ENCODE data around the gene MICALL2.

The MICALL2 gene

DNA sequence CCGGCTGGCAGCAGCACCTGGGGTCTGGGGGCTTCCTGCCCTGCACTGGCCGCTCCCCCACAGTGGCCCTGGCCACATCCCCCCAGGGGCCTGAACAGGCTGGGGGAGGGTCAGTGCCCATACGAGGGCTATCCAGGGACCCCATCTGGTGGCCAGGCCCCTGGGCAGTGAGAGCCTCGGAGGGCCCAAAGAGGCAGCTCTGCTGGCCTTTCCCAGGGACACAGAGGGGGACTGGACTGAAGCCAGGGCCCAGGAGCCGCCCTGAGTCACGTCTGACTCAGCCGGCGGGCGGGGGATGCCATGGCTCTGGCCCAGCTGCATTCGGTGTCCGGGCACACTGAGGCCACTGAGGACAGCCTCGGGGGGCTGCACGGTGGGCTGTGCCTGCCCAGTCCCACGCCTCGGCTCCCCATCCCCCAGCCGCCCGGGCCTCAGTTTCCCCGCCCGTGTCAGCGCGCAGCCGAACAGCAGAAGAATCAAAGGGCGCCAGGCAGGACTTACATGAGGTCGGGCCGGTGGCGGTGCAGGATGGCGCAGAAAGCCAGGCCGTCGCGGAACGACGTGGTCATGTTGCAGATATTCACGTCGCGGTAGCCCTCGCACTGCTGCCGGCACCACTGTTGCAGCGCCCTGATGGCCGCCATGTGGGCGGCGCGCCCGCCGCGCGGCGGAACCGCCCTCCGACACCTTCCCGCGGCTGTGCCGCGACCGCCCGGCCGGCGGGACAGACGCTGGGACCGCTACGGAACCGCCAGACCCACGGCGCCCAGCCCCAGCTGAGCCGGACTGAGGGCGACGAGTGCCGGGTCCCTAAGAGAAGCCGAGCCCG is at the start of gene MICALL2:
Gene MICALL2 (minus strand): TSS at position 788 of the 829 bp plus-strand sequence. CDS start 144 bp downstream, at position 644.
- Histone ChIP-seq H3K4me3 (ENCODE audit: low read depth, low read length) (peak within 1 kb of the TSS; percentile 85), H3K9me3 (ENCODE audit: control insufficient read depth, insufficient read depth, low read depth, low read length) (no peaks in the 10 kb centered on the region), H3K27me3 (ENCODE audit: control insufficient read depth, insufficient read depth, low read length) (no peaks in the 10 kb centered on the region), H3K27ac (ENCODE audit: low read depth, low read length) (peak within 1 kb of the TSS; percentile 46; the same call in 1 of the 2 replicates), H3K4me1 (ENCODE audit: control insufficient read depth, insufficient read depth, low read length) (peaks cover 43% of the 10 kb centered on the region), H3K36me3 (ENCODE audit: control insufficient read depth, insufficient read depth, low read length) (no peaks in the 10 kb centered on the region), H3K9ac (ENCODE audit: low read length) (peak within 1 kb of the TSS; percentile 77)

DNA sequence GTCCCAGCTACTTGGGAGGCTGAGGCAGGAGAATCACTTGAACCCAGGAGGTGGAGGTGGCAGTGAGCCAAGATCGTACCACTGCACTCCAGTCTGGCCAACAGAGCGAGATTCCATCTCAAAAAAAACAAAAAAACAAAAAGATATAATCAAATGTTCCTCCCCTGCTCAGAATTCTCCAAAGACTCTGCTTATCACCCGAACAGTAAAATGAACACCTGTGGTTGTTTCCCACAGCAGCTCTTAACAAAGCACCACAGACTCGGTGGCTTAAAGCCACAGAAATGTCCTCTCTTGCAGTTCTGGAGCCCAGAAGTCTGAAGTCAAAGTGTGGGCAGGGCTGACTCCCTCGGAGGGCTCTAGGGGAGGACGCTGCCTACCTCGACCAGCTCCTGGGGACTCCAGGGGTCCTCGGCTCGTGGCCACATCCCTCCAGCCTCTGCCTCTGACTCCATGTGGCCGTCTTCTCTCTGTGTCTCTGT is 49.0 kb upstream of the MICALL2 start:
- peaks cover 6% of the 10 kb centered on the region; the same call in 1 of the 2 replicates for H3K4me1 ChIP-seq (ENCODE audit: control insufficient read depth, insufficient read depth, low read length)
- no peaks in the 10 kb centered on the region for H3K36me3 ChIP-seq (ENCODE audit: control insufficient read depth, insufficient read depth, low read length)
- no peak overlapping the region for H3K27ac ChIP-seq (ENCODE audit: low read depth, low read length)
- no peak overlapping the region for H3K9ac ChIP-seq (ENCODE audit: low read length)
- no peak overlapping the region for H3K4me3 ChIP-seq (ENCODE audit: low read depth, low read length)
- no peaks in the 10 kb centered on the region for H3K27me3 ChIP-seq (ENCODE audit: control insufficient read depth, insufficient read depth, low read length)
- H3K9me3 ChIP-seq (ENCODE audit: control insufficient read depth, insufficient read depth, low read depth, low read length) = no peaks in the 10 kb centered on the region

DNA sequence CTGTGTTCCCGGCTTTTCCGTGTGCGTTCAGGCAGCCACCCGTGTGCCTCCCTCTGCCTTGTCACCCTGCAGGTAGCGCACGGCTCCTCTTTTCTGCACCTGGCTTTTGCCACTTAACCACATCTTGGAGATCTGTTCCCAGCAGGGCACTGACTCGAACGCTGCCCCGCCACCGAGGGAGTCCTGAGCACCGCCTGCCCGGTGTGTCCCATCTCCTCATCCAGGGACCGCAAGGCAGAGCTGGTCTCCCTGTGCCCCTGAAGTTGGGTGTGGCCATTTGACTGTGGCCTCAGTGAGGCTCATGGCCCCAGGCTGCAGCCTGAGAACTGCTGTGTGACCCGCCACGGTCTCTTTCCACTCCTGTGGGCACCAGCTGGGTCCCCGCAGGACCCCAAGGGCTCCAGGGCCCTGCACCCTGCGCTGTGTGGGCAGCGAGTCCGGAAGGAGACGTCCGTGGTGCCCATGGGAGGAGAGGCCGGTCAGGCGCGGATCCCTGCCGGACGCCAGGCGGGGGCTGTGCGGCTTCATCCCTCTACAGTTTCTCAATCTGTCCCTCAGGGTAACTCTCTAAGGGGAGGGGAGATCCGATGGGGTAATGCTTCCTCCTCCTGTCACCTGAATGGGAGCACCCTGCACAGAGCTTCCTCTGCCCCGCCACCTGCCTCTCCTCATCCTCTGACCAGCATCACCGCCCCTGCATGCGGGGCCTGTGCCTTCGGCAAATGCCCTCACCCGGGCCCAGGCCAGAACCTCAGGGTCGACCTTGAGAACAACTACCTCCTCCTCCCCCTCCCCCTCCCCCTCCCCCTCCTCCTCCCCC is 46.7 kb upstream of the MICALL2 start:
- Histone ChIP-seq H3K4me1 (ENCODE audit: control insufficient read depth, insufficient read depth, low read length) (peaks cover 6% of the 10 kb centered on the region; the same call in 1 of the 2 replicates), H3K27me3 (ENCODE audit: control insufficient read depth, insufficient read depth, low read length) (no peaks in the 10 kb centered on the region), H3K4me3 (ENCODE audit: low read depth, low read length) (no peak overlapping the region), H3K9ac (ENCODE audit: low read length) (peak overlapping the region; percentile 26), H3K9me3 (ENCODE audit: control insufficient read depth, insufficient read depth, low read depth, low read length) (no peaks in the 10 kb centered on the region), H3K27ac (ENCODE audit: low read depth, low read length) (no peak overlapping the region), H3K36me3 (ENCODE audit: control insufficient read depth, insufficient read depth, low read length) (peaks cover 18% of the 10 kb centered on the region)

DNA sequence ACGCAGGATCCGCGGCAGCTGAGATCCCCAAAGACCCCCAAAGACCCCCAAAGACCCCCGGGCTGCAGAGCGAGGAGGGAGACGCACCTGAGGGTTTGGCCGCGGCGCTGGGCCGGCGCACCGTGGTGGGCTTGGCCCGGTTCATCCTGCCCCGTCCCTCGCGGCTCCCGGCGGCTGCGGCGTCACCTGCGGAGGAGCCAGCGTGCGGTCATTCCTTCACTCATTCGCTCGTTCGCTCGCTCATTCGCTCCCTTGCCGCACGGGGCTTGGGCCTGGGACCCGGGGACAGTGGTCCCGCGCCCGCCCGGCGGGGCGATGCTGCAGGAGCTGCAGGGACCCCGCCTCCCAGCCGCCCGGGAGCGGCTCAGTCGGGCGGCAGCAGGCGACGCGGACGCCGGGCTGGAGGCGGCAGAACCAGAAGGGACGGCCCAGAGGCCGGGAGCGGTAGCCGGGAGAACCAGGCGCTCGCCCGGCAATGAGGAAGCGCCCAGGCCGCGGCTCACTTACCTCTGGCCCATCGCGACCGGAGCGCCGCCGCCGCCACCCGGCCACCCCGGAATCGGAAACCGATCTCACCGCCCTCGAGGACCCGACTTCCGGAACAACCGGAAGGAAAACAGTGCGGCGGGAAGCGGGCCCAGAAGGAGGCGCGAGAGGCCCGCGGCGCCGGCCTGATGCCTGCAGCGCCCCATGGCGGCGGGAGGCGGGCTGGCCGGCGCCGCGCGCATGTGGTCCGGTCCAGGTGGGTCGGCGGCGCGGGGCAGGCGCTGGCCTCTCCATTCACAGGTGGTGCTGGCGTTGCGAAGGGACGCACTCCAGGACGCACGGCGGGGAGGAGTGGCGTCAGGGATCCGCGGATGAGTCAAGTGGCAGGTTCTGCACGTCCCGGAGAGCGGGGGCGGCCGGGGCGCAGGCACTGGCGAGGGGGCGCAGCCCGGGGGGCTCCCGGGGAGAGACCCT is 44.8 kb upstream of the MICALL2 start, which contains the start of gene INTS1:
Gene INTS1 (minus strand): TSS at position 574 of the 960 bp plus-strand sequence. CDS start 429 bp downstream, at position 145.
- Histone ChIP-seq H3K27me3 (ENCODE audit: control insufficient read depth, insufficient read depth, low read length) (no peaks in the 10 kb centered on the region), H3K27ac (ENCODE audit: low read depth, low read length) (peak within 1 kb of the TSS; percentile 77; the same call in 1 of the 2 replicates), H3K36me3 (ENCODE audit: control insufficient read depth, insufficient read depth, low read length) (peaks cover 35% of the 10 kb centered on the region), H3K9ac (ENCODE audit: low read length) (peak within 1 kb of the TSS; percentile 90), H3K9me3 (ENCODE audit: control insufficient read depth, insufficient read depth, low read depth, low read length) (no peaks in the 10 kb centered on the region), H3K4me1 (ENCODE audit: control insufficient read depth, insufficient read depth, low read length) (peaks cover 6% of the 10 kb centered on the region; the same call in 1 of the 2 replicates), H3K4me3 (ENCODE audit: low read depth, low read length) (peak within 1 kb of the TSS; percentile 98)

DNA sequence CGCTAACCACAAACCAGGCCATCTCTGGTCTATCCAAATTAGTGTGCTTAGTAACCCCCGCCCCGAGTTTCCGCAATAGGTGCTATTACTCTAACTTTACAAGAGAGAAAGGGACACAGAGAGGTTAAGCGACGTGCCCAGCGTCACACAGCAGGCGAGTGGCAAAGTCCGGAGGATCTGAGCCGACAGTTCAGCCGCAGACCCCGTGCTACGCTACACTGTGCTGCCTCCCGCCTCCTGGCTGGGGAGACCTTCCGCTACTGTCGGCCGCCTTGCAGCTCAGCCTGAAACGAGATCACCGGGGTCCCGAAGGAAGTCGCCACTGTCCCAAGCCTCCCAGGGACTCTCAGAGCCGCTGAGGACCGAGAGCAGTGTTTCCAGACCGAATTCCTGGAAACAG is 44.1 kb upstream of the MICALL2 start:
- Histone ChIP-seq H3K4me1 (ENCODE audit: control insufficient read depth, insufficient read depth, low read length) (peaks cover 6% of the 10 kb centered on the region; the same call in 1 of the 2 replicates), H3K27me3 (ENCODE audit: control insufficient read depth, insufficient read depth, low read length) (no peaks in the 10 kb centered on the region), H3K4me3 (ENCODE audit: low read depth, low read length) (peak overlapping the region; percentile 98), H3K9ac (ENCODE audit: low read length) (peak overlapping the region; percentile 90), H3K36me3 (ENCODE audit: control insufficient read depth, insufficient read depth, low read length) (peaks cover 40% of the 10 kb centered on the region), H3K27ac (ENCODE audit: low read depth, low read length) (peak overlapping the region; percentile 77; the same call in 1 of the 2 replicates), H3K9me3 (ENCODE audit: control insufficient read depth, insufficient read depth, low read depth, low read length) (no peaks in the 10 kb centered on the region)

DNA sequence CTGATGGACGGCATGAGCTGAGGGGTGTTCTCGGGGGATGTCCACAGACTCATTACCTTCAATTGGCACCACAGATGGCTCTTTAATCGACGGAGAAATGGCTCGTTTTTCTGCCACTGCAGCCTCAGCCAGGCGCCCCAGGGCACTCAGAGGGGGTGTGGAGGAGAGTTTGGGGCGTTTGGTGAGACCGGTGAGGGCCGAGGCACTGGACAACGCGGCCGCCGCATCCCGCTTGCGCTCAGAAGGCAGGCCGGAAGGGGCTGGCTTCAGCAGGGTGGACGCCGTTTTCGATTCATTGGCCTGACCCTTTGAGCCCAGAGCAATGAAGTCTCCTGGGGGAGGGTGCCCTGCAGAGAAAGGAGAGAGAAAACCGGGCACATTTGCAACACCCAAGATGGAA is 43.6 kb upstream of the MICALL2 start:
- H3K4me1 ChIP-seq (ENCODE audit: control insufficient read depth, insufficient read depth, low read length) = peaks cover 6% of the 10 kb centered on the region; the same call in 1 of the 2 replicates
- H3K36me3 ChIP-seq (ENCODE audit: control insufficient read depth, insufficient read depth, low read length) = peaks cover 45% of the 10 kb centered on the region
- peak overlapping the region; percentile 90 for H3K9ac ChIP-seq (ENCODE audit: low read length)
- peak overlapping the region; percentile 98 for H3K4me3 ChIP-seq (ENCODE audit: low read depth, low read length)
- H3K27ac ChIP-seq (ENCODE audit: low read depth, low read length) = no peak overlapping the region
- H3K27me3 ChIP-seq (ENCODE audit: control insufficient read depth, insufficient read depth, low read length) = no peaks in the 10 kb centered on the region
- no peaks in the 10 kb centered on the region for H3K9me3 ChIP-seq (ENCODE audit: control insufficient read depth, insufficient read depth, low read depth, low read length)

DNA sequence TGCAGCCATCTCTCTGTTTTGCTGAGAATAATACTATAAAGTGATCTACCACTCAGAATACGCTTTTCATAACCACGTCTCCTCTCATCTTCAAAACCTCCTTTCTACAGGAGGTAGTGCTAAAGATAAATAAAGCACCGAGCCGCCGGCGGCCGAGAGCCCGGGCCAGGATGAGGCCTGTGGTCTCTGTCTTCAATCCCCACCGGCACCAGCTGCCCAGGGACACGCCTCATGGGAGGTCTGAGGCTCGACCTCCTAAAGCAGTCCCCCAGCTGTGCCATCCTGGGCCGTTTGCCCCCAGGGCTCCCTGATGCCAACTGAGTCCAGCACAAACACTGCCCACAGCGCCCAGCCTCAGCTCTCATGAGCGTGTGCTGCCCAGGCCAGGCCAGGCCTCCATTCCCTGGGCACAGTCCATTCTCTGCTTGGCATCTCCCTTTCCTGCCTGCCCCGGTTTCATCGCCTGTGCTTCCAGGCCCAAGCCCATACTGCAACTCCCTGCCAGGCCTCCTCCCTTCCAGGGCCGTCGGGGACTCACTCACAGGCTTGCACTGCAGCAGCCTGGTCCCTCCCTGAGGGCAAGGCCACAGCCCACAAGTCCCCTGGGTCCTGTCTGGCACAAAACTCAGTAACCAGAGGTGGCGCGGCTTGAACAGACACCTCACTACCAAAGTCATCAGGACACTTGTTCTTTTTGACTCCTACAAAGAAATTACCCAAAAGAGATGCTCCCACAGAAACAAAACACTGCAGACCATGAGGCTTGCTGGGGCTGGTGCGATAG is 42.4 kb upstream of the MICALL2 start:
- Histone ChIP-seq H3K27me3 (ENCODE audit: control insufficient read depth, insufficient read depth, low read length) (no peaks in the 10 kb centered on the region), H3K27ac (ENCODE audit: low read depth, low read length) (no peak overlapping the region), H3K9me3 (ENCODE audit: control insufficient read depth, insufficient read depth, low read depth, low read length) (no peaks in the 10 kb centered on the region), H3K4me1 (ENCODE audit: control insufficient read depth, insufficient read depth, low read length) (peaks cover 6% of the 10 kb centered on the region; the same call in 1 of the 2 replicates), H3K36me3 (ENCODE audit: control insufficient read depth, insufficient read depth, low read length) (peaks cover 57% of the 10 kb centered on the region), H3K9ac (ENCODE audit: low read length) (no peak overlapping the region), H3K4me3 (ENCODE audit: low read depth, low read length) (no peak overlapping the region)

DNA sequence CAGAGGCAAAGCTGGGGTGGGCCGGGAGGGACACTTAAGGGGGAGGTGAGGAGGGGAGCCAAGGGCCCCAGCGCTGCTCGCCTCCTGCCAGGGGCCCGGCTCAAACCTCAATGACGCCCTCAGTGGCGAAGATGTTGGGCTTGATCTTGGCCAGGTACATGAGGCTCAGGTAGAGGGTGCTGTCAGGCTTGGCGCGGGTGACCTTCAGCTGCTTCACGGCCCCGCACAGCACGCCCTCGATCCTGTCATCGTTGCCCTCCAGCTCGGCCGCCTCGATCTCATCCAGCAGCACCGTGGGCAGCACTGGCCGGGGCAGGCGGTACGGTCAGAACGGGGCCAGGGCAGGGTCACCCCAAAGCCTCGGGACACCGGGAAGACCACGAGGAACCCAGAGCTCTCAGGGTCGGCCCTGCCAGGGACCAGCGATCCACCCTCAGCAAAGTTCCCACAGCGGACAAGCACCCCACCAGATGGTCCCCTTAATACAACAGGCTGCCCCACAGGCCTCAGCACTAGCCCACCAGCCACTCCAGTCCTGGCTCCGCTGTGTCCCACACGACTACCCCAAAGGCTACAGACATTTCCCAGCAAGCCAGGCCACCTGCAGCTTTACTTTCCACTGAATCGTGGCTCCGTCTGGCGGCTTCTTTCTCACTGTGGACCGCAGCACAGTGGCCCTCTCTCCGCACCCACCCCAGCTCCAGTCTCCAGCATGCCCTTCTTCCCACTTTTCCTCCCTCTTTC is 41.0 kb upstream of the MICALL2 start:
- Histone ChIP-seq H3K9me3 (ENCODE audit: control insufficient read depth, insufficient read depth, low read depth, low read length) (no peaks in the 10 kb centered on the region), H3K4me1 (ENCODE audit: control insufficient read depth, insufficient read depth, low read length) (no peaks in the 10 kb centered on the region), H3K27me3 (ENCODE audit: control insufficient read depth, insufficient read depth, low read length) (no peaks in the 10 kb centered on the region), H3K27ac (ENCODE audit: low read depth, low read length) (no peak overlapping the region), H3K36me3 (ENCODE audit: control insufficient read depth, insufficient read depth, low read length) (peaks cover 70% of the 10 kb centered on the region), H3K4me3 (ENCODE audit: low read depth, low read length) (no peak overlapping the region), H3K9ac (ENCODE audit: low read length) (no peak overlapping the region)

DNA sequence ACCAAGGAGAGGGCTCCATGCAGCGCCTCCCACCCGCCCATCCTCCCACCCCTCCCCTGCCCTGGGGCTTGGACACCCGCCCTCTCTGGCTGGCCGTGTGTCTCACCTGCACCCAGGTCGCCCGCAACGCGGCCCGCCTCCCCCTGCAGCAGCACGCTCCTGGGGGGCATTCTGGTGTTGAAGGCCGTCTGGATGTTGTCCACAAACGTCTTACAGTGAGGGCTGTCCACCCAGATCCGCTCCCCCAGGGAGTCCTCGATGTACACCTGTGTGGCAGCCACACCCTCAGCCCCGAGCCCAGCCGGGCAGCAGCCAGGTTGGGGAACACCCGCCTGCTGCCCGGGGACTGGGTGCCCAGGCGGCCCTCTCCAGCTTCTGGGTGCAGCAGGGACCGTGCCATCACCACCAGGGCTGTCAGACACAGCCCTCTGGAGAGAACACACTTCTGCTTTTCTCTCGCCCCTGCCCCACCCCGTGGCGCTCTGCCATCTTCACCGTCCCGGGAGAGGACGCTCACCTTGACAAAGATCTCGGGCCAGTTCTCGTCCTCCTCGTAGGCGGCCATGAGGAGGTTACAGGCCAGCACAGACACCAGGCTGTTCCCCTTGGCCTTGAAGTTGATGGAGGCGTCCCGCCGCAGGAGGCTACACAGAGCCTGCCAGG is 40.2 kb upstream of the MICALL2 start:
- Histone ChIP-seq H3K27ac (ENCODE audit: low read depth, low read length) (no peak overlapping the region), H3K4me3 (ENCODE audit: low read depth, low read length) (no peak overlapping the region), H3K9me3 (ENCODE audit: control insufficient read depth, insufficient read depth, low read depth, low read length) (no peaks in the 10 kb centered on the region), H3K27me3 (ENCODE audit: control insufficient read depth, insufficient read depth, low read length) (no peaks in the 10 kb centered on the region), H3K36me3 (ENCODE audit: control insufficient read depth, insufficient read depth, low read length) (peaks cover 74% of the 10 kb centered on the region), H3K9ac (ENCODE audit: low read length) (no peak overlapping the region), H3K4me1 (ENCODE audit: control insufficient read depth, insufficient read depth, low read length) (no peaks in the 10 kb centered on the region)

Data from HUES6 (cell line).